Kidney capillary endothelial cell (primary cell): Measurements from ENCODE around the gene ATXN2.
"Not testable (repeated sequence)": the region's sequence is repeated elsewhere in the genome, so short reads cannot be mapped to it uniquely, and the experiment has no call there.

ENCODE experiments used
- DNase-seq: peaks from one replicate; pipeline ENCODE4 v3.0.0-alpha.2; 2018; ENCODE audit warnings: low spot score

The ATXN2 gene

GRCh38 chr12:111506260-111506659 is 92.9 kb downstream of the ATXN2 start:
- DNase-seq, result no peak

GRCh38 chr12:111505601-111506036 is 93.5 kb downstream of the ATXN2 start:
- no peak for DNase-seq

- DNase-seq, result no peak
Measured at GRCh38 chr12:111503116-111503515, 96.0 kb downstream of the ATXN2 start.

- DNase-seq, result no peak
Measured at GRCh38 chr12:111494676-111495075, 104.4 kb downstream of the ATXN2 start.

GRCh38 chr12:111492979-111493378 is 106.1 kb downstream of the ATXN2 start:
- not testable (repeated sequence) for DNase-seq

GRCh38 chr12:111488798-111489197 is 110.3 kb downstream of the ATXN2 start:
- DNase-seq, result no peak

- DNase-seq, result no peak
Measured at GRCh38 chr12:111488271-111488670, 110.8 kb downstream of the ATXN2 start.

- DNase-seq, result no peak
Measured at GRCh38 chr12:111482462-111482861, 116.7 kb downstream of the ATXN2 start.

GRCh38 chr12:111471236-111471635 is 127.9 kb downstream of the ATXN2 start:
- no peak for DNase-seq

- DNase-seq, result no peak
Measured at GRCh38 chr12:111469401-111469800, 129.7 kb downstream of the ATXN2 start.

GRCh38 chr12:111467857-111468241 is 131.3 kb downstream of the ATXN2 start:
- no peak for DNase-seq

- DNase-seq, result no peak
Measured at GRCh38 chr12:111467092-111467856, 131.8 kb downstream of the ATXN2 start.

GRCh38 chr12:111462210-111462769 is 136.8 kb downstream of the ATXN2 start:
- no peak for DNase-seq

- not testable (repeated sequence) for DNase-seq
Measured at GRCh38 chr12:111460111-111460510, 139.0 kb downstream of the ATXN2 start.

GRCh38 chr12:111458546-111459172 is 140.5 kb downstream of the ATXN2 start:
- DNase-seq, result no peak

GRCh38 chr12:111457577-111457976 is 141.5 kb downstream of the ATXN2 start:
- no peak for DNase-seq

- no peak for DNase-seq
Measured at GRCh38 chr12:111457071-111457470, 142.0 kb downstream of the ATXN2 start.

GRCh38 chr12:111455448-111456320 is 143.4 kb downstream of the ATXN2 start:
- DNase-seq, result no peak

GRCh38 chr12:111454716-111455447 is 144.2 kb downstream of the ATXN2 start:
- DNase-seq, result no peak

GRCh38 chr12:111454311-111454710 is 144.8 kb downstream of the ATXN2 start:
- no peak for DNase-seq
